NCI-H524 (cell line): ENCODE results near the gene TMEM263.
"Not testable (repeated sequence)": the region's sequence is repeated elsewhere in the genome, so short reads cannot be mapped to it uniquely, and the experiment has no call there.

Source experiments
- DNase-seq, 2 experiments: peaks; one replicate each; lab custom pipeline; 2025; lab: John Stamatoyannopoulos, UW

Gene TMEM263

DNA sequence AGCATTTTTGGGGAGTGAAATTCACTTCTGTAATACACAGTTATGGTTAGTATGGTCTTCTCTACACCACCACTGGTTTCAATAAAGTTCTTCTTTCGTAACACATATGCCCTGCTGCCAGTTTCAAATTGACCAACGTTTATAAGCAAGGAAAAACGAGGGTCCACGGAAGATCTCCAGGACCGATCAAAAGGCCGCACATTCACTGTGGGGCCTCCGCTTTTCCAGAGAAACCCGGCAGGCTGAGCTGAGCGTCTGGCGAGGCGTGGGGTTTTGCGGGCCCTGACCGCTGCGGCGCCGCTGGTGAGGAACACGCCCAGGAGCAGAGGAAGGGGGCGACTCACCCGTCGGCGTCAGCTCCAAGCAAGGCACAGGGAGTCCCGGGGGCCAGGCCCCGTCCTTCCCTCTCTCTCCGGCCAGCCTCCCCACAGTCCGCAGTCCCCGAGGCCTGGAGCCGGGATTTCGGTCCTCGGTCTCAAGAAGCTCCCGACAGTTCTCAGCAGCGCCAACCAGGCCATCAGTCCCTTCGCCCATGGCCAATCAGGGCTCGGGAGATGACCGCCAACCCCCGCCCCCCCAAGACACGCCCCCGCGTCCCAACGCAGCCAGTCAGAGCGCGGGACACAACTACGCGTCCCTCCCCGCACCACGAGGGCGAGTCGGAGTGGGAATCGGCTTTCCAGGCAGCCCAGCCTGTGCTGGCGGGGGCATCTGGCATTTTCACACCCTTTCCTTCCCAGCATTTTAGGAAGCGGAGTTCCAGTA lies 31.1 kb downstream of the TMEM263 start, which contains the start of gene MTERF2:
Gene MTERF2, minus strand, starts transcription at position 522 of the 765 bp plus-strand sequence. CDS start 8,432 bp downstream, outside the sequence.
- DNase-seq = peak; percentile 84 to 93

DNA sequence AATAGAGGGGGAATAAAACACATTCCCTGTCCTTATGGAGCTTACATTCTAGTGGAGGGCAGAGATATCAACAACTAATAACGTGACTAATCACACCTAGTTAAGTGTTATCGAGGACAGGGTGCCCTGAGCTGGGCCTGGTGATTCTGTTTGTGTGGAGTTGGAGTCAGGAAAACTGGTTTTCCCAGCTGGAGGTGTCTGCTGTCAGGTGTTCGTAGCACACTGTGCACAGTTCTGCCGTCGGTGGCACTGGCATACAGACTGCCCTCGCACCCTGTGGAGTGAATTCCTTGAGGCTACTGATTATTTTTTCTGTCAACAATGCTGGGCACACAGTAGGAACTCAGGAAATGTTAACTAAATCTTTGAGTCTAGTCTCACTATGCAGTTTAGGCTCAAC lies 32.1 kb downstream of the TMEM263 start:
- no peak for DNase-seq

DNA sequence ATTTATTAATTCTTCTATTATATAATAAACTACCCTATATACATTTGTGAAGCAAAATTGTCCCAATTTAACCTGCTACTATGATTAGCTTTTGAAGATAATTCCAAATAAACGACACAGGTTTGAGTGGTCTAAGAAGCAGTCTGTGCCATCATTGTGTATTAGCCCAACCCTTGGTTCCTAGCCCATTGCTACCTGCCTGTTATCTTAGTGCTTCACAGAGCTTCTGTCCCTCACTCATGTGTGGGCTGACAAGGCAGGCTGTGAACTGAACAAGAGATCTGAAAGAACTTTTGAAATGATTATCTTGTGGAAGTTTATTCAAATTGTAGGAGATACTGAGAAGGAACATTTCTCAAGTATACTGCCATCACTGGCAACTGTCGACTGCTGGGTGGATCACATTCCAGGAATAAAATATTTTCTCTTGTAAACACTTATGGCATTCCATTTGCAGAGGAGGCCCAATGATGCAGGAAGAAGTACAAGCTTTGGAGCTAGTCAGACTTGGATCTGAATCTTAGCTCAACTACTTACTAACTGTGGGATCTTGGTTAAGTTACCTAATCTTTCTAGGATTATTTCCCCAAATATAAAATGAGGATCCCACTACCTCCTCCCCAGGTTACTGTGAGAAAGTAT lies 39.0 kb downstream of the TMEM263 start:
- DNase-seq = no peak

- not testable (repeated sequence) for DNase-seq
Observed at GRCh38 chr12:106996102-106996501, 40.4 kb downstream of the TMEM263 start.

- no peak for DNase-seq
Observed at GRCh38 chr12:106997916-106998315, 42.2 kb downstream of the TMEM263 start.

GRCh38 chr12:106999446-106999845 lies 43.7 kb downstream of the TMEM263 start:
- DNase-seq = no peak

DNA sequence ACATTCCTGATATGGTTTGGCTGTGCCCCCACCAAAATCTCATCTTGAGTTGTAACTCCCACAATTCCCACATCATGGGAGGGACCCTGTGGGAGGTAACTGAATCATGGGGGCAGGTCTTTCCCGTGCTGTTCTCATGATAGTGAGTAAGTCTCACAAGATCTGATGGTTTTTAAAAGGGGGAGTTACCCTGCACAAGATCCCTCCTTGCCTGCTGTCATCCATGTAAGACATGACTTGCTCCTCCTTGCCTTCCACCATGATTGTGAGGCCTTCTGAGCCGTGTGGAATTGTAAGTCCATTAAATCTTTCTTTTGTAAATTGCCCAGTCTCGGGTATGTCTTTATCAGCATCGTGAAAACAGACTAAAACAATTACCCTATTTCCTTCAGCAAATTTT lies 47.0 kb downstream of the TMEM263 start:
- not testable (repeated sequence) for DNase-seq

GRCh38 chr12:107007411-107007810 lies 51.7 kb downstream of the TMEM263 start:
- no peak for DNase-seq

GRCh38 chr12:107011519-107011918 lies 55.8 kb downstream of the TMEM263 start:
- no peak for DNase-seq

GRCh38 chr12:107012736-107013425 lies 57.2 kb downstream of the TMEM263 start:
- DNase-seq = no peak

- peak in 1 of 2 experiments; percentile 1 for DNase-seq
Observed at GRCh38 chr12:107014055-107014454, 58.3 kb downstream of the TMEM263 start.

DNA sequence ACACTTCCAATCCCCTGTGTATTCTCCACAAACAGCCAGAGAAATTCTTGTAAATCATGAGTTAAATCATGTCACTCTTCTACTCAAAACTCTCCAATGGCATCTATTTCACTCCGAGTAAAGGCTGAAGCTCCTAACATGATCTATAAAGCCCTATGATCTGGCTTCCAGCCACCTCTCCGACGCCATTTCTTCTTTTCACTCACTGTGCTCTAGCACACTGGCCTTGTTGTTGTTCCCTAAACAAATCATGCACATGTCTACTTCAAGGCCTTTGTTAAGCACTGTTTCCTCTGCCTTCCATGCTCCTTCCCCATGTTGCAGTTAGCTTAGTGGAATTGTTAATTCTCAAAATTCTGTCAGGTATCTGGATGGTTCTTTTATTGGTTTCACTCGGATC lies 61.3 kb downstream of the TMEM263 start:
- DNase-seq = no peak

- DNase-seq = no peak
Observed at GRCh38 chr12:107019546-107019945, 63.8 kb downstream of the TMEM263 start.
